Fibroblast of skin of left quadriceps (primary cell): ENCODE measurements around the gene TSC22D2.
"Not testable (repeated sequence)": the region's sequence is repeated elsewhere in the genome, so short reads cannot be mapped to it uniquely, and the experiment has no call there.

Experiments
- DNase-seq, 2 experiments: peaks; one replicate each; pipeline ENCODE4 v3.0.0-alpha.2; 2013; ENCODE audit warnings: low read depth in 2 of 2

Gene TSC22D2

DNA sequence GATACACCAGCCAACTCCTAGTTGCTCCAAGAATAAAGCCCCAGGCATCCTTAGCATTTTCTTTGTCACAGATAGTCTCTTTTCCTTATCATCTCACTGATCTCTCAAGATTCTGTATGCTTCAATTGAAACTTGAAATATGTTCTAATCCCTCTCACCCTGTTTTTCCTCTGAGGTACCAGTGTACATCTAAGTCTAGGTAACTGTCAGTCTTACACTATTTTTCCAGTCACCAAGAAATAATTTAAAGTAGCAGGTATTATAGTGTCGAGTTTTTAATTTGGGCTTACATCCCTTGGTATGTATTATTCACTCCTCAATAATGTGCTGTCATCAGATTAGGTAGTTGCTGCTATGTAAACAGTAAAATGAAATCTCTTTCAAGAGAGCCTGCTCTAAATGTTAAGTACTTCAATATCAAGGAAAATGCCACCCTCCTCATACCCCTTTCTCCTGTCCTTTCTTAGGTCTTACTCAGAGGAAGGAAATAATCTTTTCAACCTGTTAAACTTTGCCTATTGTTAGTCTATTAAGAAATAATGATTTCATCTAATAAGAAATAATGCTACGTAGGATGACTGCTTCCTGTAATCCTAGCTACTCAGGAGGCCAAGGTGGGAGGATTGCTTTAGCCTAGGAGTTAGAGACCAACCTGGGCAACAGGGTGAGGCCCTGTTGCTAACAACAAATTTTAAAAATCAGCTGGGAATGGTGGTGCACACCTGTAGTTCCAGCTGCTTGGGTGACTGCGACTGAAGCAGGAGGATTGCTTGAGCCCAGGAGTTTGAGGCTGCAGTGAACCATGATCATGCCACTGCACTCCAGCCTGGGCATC, 39.8 kb downstream of the TSC22D2 start:
- no peak for DNase-seq

- peak; percentile 78 for DNase-seq
Observed at GRCh38 chr3:150449169-150449721, 41.1 kb downstream of the TSC22D2 start.

GRCh38 chr3:150450916-150451315, 42.8 kb downstream of the TSC22D2 start:
- DNase-seq, result no peak

DNA sequence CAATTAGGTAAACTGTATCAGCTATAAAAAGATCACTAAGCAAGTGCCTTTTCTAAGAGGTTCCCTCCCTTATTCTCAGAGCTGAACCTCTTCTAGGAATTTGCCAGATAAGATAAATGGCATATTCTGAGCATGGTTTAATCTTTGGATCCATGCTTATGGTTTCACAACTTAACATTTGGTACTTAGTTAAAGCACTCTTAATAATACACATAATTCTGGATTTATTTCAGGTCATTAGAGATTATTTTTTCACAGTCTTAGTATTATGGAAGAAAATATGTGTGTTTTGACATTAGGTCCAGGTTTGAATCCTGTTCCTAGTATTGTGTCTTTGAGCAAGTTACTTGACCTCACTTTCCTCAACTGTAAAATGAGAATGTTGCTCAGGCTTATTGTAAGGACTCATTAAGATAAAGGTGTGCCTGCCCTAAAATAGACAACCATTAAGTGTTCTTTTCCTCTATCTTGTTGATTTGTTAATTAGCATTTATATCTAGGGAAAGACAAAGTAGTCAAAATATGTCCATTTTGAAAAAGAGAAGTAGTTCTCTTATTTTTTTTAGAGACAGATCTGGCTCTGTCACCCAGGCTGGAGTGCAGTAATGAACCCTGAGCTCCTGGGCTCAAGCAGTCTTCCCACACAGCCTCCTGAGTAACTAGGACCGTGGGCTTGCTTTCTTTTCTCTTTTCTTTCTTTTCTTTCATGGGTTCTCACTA, 43.4 kb downstream of the TSC22D2 start:
- no peak for DNase-seq

GRCh38 chr3:150453353-150453752, 45.3 kb downstream of the TSC22D2 start:
- no peak for DNase-seq

DNA sequence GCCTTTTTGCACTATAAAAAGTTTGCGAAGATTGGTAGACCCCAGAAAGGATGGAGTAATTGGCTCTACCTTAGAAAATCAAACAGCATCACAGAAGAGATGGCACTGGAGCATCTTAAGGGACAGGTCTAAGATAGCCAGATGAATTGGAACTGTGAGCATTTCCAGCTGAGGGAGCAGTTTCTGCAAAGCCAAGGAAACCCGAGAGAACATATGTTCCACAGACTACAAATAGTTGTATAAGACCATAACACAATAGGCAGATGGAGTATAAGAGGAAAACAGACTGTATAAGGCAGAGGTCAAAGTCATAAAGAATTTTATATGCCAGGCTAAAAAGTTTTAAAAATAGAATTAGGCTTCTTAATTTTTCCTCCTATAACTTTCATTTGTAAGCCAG, 46.0 kb downstream of the TSC22D2 start:
- no peak for DNase-seq

GRCh38 chr3:150454622-150455021, 46.5 kb downstream of the TSC22D2 start:
- DNase-seq, result no peak

DNA sequence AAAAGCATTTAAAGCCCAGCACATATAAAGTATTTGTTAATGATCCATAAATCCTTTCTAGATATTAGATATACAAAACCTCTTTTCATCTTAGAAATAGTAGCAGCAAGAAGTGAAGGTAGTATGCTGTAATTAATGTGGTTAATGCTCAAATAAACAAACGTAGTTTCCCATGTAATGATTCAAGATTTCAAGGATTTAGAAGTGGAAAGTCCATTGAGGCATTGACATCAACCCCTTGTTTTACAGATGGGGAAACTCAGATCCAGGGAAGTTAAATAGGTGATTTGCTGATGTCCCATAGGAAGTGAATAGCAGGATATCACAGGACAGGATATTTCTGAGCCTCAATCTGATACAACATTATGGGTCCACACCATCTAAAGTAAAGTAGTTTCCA, 47.2 kb downstream of the TSC22D2 start:
- no peak for DNase-seq

- no peak for DNase-seq
Observed at GRCh38 chr3:150458001-150458400, 49.9 kb downstream of the TSC22D2 start.

DNA sequence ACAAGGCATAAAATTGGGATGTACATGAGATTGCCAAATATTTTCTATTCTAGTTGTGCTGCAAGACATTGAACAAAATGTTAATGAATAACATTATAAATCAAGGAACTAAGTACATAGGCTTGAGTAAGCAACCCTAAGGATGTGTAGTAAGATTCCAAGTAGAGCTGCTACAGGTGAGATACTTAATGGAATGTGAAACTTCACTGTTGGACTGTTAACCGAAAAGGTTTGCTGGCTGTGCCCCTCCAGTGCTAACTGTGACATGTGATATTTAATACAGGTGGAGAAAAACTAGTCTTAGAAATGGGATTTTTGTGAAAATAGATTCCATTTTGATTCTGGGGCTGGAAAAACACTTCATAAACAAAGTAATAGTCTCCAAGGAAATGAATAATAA, 52.4 kb downstream of the TSC22D2 start:
- no peak for DNase-seq

GRCh38 chr3:150461399-150461798, 53.3 kb downstream of the TSC22D2 start:
- no peak for DNase-seq

DNA sequence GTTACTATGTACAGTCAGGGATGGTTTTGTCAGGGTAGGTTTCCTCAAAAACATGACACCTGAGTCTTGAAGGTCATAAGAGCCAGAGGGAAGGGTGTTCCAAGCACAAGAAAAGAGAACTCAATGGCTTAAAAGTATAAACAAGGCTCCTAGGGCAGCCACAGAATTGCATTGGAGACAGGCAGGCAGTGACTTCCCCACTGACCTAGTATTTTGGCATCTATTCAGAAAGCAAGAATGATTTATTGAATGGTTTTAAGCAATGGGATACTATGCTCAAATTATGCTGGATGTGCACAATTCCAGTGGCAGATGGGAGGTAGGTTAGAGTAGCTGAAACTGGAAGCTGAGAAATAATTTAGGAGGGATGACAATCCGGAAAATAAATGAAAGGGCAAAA, 54.0 kb downstream of the TSC22D2 start:
- no peak for DNase-seq

DNA sequence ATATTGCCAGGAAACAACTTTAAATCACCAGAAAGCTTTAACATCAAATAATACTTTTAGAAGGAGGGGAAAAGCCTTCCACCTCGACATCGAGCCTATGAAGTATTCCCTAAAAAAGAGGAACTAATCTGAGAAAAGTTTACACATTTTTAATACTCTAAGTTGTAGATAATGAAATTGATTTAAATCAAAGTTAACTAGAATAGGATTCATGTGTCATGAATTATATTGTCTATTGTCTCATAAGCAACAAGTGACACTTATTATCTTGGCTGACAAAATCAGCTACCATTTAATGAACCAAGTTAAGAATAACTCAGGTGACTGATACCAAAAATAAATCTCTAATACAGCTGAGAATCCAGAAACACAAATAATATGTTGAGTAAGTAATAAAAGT, 56.6 kb downstream of the TSC22D2 start:
- DNase-seq, result no peak

GRCh38 chr3:150467381-150467780, 59.3 kb downstream of the TSC22D2 start:
- no peak for DNase-seq

- peak; percentile 96 to 97 for DNase-seq
Observed at GRCh38 chr3:150469031-150469930, 61.2 kb downstream of the TSC22D2 start.

DNA sequence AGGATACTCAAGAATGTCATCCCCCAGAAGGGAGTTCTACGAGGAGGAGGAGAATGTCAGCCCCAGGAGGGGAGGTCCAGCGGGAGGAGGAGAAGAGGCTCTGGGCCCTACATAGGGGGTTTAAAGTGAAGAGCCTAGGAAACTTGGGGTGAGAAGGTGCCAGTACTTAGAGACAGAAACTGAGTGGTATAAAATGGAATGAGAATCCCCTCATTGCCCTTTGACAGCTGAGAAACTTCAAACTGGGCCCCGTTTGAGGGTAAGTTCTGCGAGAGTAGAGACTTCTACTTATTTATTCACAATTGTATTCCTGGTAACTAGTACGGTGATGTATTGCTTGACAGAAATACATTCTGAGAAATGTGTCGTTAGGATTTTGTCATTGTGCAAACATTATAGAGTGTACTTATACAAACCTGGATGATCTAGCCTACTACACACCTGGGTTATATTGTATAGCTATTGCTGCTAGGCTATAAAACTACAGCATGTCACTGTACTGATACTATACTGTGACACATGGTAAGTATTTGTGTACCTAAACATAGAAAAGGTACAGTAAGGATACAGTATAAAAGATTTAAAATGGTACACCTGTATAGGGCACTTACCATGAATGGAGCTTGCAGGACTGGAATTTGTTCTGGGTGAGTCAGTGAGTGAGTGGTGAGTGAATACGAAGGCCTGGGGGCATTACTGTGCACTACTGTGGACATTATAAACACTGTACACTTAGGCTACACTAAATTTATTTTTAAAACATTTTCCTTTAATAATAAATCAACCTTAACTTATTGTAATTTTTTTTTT, 62.0 kb downstream of the TSC22D2 start:
- DNase-seq, result no peak

GRCh38 chr3:150472421-150472820, 64.3 kb downstream of the TSC22D2 start:
- DNase-seq, result no peak

DNA sequence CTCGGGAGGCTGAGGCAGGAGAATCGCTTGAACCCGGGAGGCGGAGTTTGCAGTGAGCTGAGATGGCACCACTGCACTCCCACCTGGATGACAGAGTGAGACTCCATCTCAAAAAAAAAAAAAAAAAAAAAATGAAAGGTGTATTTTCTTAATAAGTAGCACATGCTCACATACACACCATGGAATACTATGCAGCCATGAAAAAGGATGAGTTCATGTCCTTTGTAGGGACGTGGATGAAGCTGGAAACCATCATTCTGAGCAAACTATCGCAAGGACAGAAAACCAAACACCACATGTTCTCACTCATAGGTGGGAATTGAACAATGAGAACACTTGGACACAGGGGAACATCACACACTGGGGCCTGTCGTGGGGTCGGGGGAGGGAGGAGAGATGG, 65.1 kb downstream of the TSC22D2 start:
- not testable (repeated sequence) for DNase-seq

GRCh38 chr3:150479370-150479769, 71.3 kb downstream of the TSC22D2 start:
- DNase-seq, result no peak

- no peak for DNase-seq
Observed at GRCh38 chr3:150480877-150481276, 72.8 kb downstream of the TSC22D2 start.

- DNase-seq, result peak in 1 of 2 experiments; percentile 25
Observed at GRCh38 chr3:150483226-150483625, 75.1 kb downstream of the TSC22D2 start.
